ENCODE results near the gene ATP13A2. TPM values are rescaled to one million over a fixed set of nuclear protein-coding genes. Genes with fewer than 3 reads are reported as not detected.

ATP13A2 gene
- total and polyA plus RNA-seq, 8 donors: 11.1 to 249 (median 24.8) TPM

GRCh38 chr1:16986962-16987361 lies 24.8 kb downstream of the ATP13A2 start:
- TF ChIP-seq CTCF (IDR thresholded peaks at IDR 0.05) (peak in 1 of 7 experiments; percentile 8), EP300 (IDR thresholded peaks at IDR 0.05) (no peak)
- no peaks in the 10 kb centered on the region for H3K9me3 ChIP-seq
- DNase-seq: no peak
- H3K4me1 ChIP-seq: peaks cover 0 to 8% (median 4%) of the 10 kb centered on the region in 4 donors
- no peak overlapping the region for H3K27ac ChIP-seq
- no peaks in the 10 kb centered on the region for H3K27me3 ChIP-seq
- H3K36me3 ChIP-seq: peaks cover 19 to 73% (median 67%) of the 10 kb centered on the region in 4 donors
- WGBS, 5 donors: 75 to 86% (median 84%) methylated on average over 3 to 16 of the region's 16 CpGs
- no peak overlapping the region for H3K4me3 ChIP-seq
- intact Hi-C loops (cut with DNase I; ENCODE audit: low total_unique reads): no loop called here

- WGBS, 5 donors: 84 to 90% (median 88%) methylated on average over 21 to 23 of the region's 23 CpGs
Observed at GRCh38 chr1:16986560-16986959, 25.2 kb downstream of the ATP13A2 start.

GRCh38 chr1:16986113-16986512 lies 25.6 kb downstream of the ATP13A2 start:
- Histone ChIP-seq H3K4me3 (no peak overlapping the region), H3K27me3 (peaks cover 0 to 7% (median 0%) of the 10 kb centered on the region in 3 donors), H3K36me3 (peaks cover 19 to 64% (median 59%) of the 10 kb centered on the region in 4 donors), H3K27ac (no peak overlapping the region), H3K9me3 (no peaks in the 10 kb centered on the region), H3K4me1 (peaks cover 0 to 8% (median 4%) of the 10 kb centered on the region in 4 donors)
- 88 to 94% (median 92%) methylated on average over 13 to 19 of the region's 19 CpGs for WGBS, 5 donors
- TF ChIP-seq CTCF (IDR thresholded peaks at IDR 0.05): no peak
- no peak for TF ChIP-seq EP300 (IDR thresholded peaks at IDR 0.05)
- TF ChIP-seq POLR2AphosphoS5 (IDR thresholded peaks at IDR 0.05): no peak
- no peak for TF ChIP-seq POLR2A (IDR thresholded peaks at IDR 0.05)
- DNase-seq: no peak
- intact Hi-C loops (cut with DNase I; ENCODE audit: low total_unique reads): no loop called here

More at GRCh38 chr1:16986560-16986959, 25.2 kb downstream of the ATP13A2 start:
- Histone ChIP-seq H3K27me3 (peaks cover 0 to 3% (median 0%) of the 10 kb centered on the region in 3 donors), H3K4me1 (peaks cover 0 to 8% (median 4%) of the 10 kb centered on the region in 4 donors), H3K9me3 (no peaks in the 10 kb centered on the region), H3K4me3 (no peak overlapping the region), H3K36me3 (peaks cover 19 to 69% (median 64%) of the 10 kb centered on the region in 4 donors), H3K27ac (no peak overlapping the region)
- no peak for TF ChIP-seq POLR2A (IDR thresholded peaks at IDR 0.05)
- no peak for TF ChIP-seq POLR2AphosphoS5 (IDR thresholded peaks at IDR 0.05)
- no peak for TF ChIP-seq CTCF (IDR thresholded peaks at IDR 0.05)
- no peak for TF ChIP-seq EP300 (IDR thresholded peaks at IDR 0.05)
- intact Hi-C loops (cut with DNase I; ENCODE audit: low total_unique reads): no loop called here
- no peak for DNase-seq

- Histone ChIP-seq H3K9me3 (no peaks in the 10 kb centered on the region), H3K4me3 (no peak overlapping the region), H3K27me3 (peaks cover 0 to 21% (median 14%) of the 10 kb centered on the region in 3 donors), H3K27ac (peak overlapping the region in 3 of 5 donors; percentile 15 to 38 (median 22)), H3K4me1 (peaks cover 9 to 20% (median 15%) of the 10 kb centered on the region in 4 donors), H3K36me3 (peaks cover 19 to 51% (median 45%) of the 10 kb centered on the region in 4 donors)
- WGBS, 5 donors: 33 to 44% (median 42%) methylated on average over 7 of the region's 7 CpGs
- DNase-seq: peak in 1 of 2 donors; percentile 91
- TF ChIP-seq POLR2A (IDR thresholded peaks at IDR 0.05): no peak
- TF ChIP-seq POLR2AphosphoS5 (IDR thresholded peaks at IDR 0.05): peak in 1 of 3 donors; percentile 26
- TF ChIP-seq CTCF (IDR thresholded peaks at IDR 0.05): no peak
- intact Hi-C loops (cut with DNase I; ENCODE audit: low total_unique reads): no loop called here
Observed at GRCh38 chr1:16984717-16985116, 27.0 kb downstream of the ATP13A2 start.

All from stomach (tissue), 9 donors.